ENCODE data around the gene CD163L1. TPM values are rescaled to one million over a fixed set of nuclear protein-coding genes. Genes with fewer than 3 reads are reported as not detected.
"Not testable (repeated sequence)": the region's sequence is repeated elsewhere in the genome, so short reads cannot be mapped to it uniquely, and the experiment has no call there.

The CD163L1 gene
- total RNA-seq, 1 experiment from 2014 or later, result 34.4 TPM

GRCh38 chr12:7344833-7345606, 98.9 kb downstream of the CD163L1 start:
- H3K9ac ChIP-seq (ENCODE audit: low read length), result no peak overlapping the region
- H2AFZ ChIP-seq (ENCODE audit: low read length), result no peak overlapping the region
- H3K9me2 ChIP-seq (replicated peaks; ENCODE audit: insufficient read depth, low read length), result no peaks in the 10 kb centered on the region
- H3K27me3 ChIP-seq (ENCODE audit: low read length), result no peaks in the 10 kb centered on the region
- no peak for DNase-seq
- H3K9me3 ChIP-seq (ENCODE audit: low read length), result no peaks in the 10 kb centered on the region; the same call in 1 of the 2 replicates
- no peaks in the 10 kb centered on the region for H4K20me1 ChIP-seq (ENCODE audit: insufficient read depth, low read depth, low read length)
- no peak overlapping the region for H3K4me3 ChIP-seq (ENCODE audit: low read length)
- no peak overlapping the region for H3K27ac ChIP-seq (ENCODE audit: low read length)
- H3K4me1 ChIP-seq (ENCODE audit: low read length), result no peaks in the 10 kb centered on the region
- no peak overlapping the region for H3K4me2 ChIP-seq (ENCODE audit: low read depth, low read length, poor library complexity, severe bottlenecking)
- no peaks in the 10 kb centered on the region for H3K36me3 ChIP-seq (ENCODE audit: insufficient read depth, low read length)
- H3K79me2 ChIP-seq (ENCODE audit: low read length), result no peaks in the 10 kb centered on the region

- no peaks in the 10 kb centered on the region for H3K9me2 ChIP-seq (replicated peaks; ENCODE audit: insufficient read depth, low read length)
- DNase-seq, result no peak
- H3K79me2 ChIP-seq (ENCODE audit: low read length), result no peaks in the 10 kb centered on the region
- H3K4me1 ChIP-seq (ENCODE audit: low read length), result no peaks in the 10 kb centered on the region
- H3K9ac ChIP-seq (ENCODE audit: low read length), result no peak overlapping the region
- H3K9me3 ChIP-seq (ENCODE audit: low read length), result no peaks in the 10 kb centered on the region; the same call in 1 of the 2 replicates
- no peak overlapping the region for H2AFZ ChIP-seq (ENCODE audit: low read length)
- no peak overlapping the region for H3K4me3 ChIP-seq (ENCODE audit: low read length)
- H3K27ac ChIP-seq (ENCODE audit: low read length), result no peak overlapping the region
- no peaks in the 10 kb centered on the region for H3K36me3 ChIP-seq (ENCODE audit: insufficient read depth, low read length)
- H4K20me1 ChIP-seq (ENCODE audit: insufficient read depth, low read depth, low read length), result no peaks in the 10 kb centered on the region
- no peak overlapping the region for H3K4me2 ChIP-seq (ENCODE audit: low read depth, low read length, poor library complexity, severe bottlenecking)
- H3K27me3 ChIP-seq (ENCODE audit: low read length), result no peaks in the 10 kb centered on the region
Measured at GRCh38 chr12:7339675-7340074, 104.3 kb downstream of the CD163L1 start.

- H3K9me3 ChIP-seq (ENCODE audit: low read length); H3K4me2 ChIP-seq (ENCODE audit: low read depth, low read length, poor library complexity, severe bottlenecking); H3K9me2 ChIP-seq (replicated peaks; ENCODE audit: insufficient read depth, low read length); H3K36me3 ChIP-seq (ENCODE audit: insufficient read depth, low read length); H3K27me3 ChIP-seq (ENCODE audit: low read length); H4K20me1 ChIP-seq (ENCODE audit: insufficient read depth, low read depth, low read length); H3K79me2 ChIP-seq (ENCODE audit: low read length); DNase-seq; H3K4me1 ChIP-seq (ENCODE audit: low read length); H3K27ac ChIP-seq (ENCODE audit: low read length); H3K4me3 ChIP-seq (ENCODE audit: low read length); H2AFZ ChIP-seq (ENCODE audit: low read length); H3K9ac ChIP-seq (ENCODE audit: low read length): not testable (repeated sequence)
Measured at GRCh38 chr12:7337790-7338189, 106.2 kb downstream of the CD163L1 start.

GRCh38 chr12:7327918-7328317, 116.0 kb downstream of the CD163L1 start:
- H3K27ac ChIP-seq (ENCODE audit: low read length), result no peak overlapping the region

GRCh38 chr12:7324176-7324575, 119.8 kb downstream of the CD163L1 start:
- Histone ChIP-seq H3K4me1 (ENCODE audit: low read length) (no peaks in the 10 kb centered on the region), H3K27me3 (ENCODE audit: low read length) (no peaks in the 10 kb centered on the region), H3K9me3 (ENCODE audit: low read length) (no peaks in the 10 kb centered on the region), H4K20me1 (ENCODE audit: insufficient read depth, low read depth, low read length) (no peaks in the 10 kb centered on the region), H3K36me3 (ENCODE audit: insufficient read depth, low read length) (no peaks in the 10 kb centered on the region), H3K4me3 (ENCODE audit: low read length) (no peak overlapping the region), H3K4me2 (ENCODE audit: low read depth, low read length, poor library complexity, severe bottlenecking) (no peak overlapping the region), H3K27ac (ENCODE audit: low read length) (no peak overlapping the region), H3K79me2 (ENCODE audit: low read length) (no peaks in the 10 kb centered on the region), H3K9ac (ENCODE audit: low read length) (no peak overlapping the region), H2AFZ (ENCODE audit: low read length) (no peak overlapping the region), H3K9me2 (replicated peaks; ENCODE audit: insufficient read depth, low read length) (no peaks in the 10 kb centered on the region)
- no peak for DNase-seq

More at GRCh38 chr12:7327918-7328317, 116.0 kb downstream of the CD163L1 start:
- Histone ChIP-seq H3K79me2 (ENCODE audit: low read length) (no peaks in the 10 kb centered on the region), H3K4me3 (ENCODE audit: low read length) (no peak overlapping the region), H3K9me2 (replicated peaks; ENCODE audit: insufficient read depth, low read length) (no peaks in the 10 kb centered on the region), H3K4me2 (ENCODE audit: low read depth, low read length, poor library complexity, severe bottlenecking) (no peak overlapping the region), H3K27me3 (ENCODE audit: low read length) (no peaks in the 10 kb centered on the region), H3K9ac (ENCODE audit: low read length) (no peak overlapping the region), H3K4me1 (ENCODE audit: low read length) (no peaks in the 10 kb centered on the region), H3K36me3 (ENCODE audit: insufficient read depth, low read length) (no peaks in the 10 kb centered on the region), H3K9me3 (ENCODE audit: low read length) (no peaks in the 10 kb centered on the region), H2AFZ (ENCODE audit: low read length) (no peak overlapping the region), H4K20me1 (ENCODE audit: insufficient read depth, low read depth, low read length) (no peaks in the 10 kb centered on the region)
- no peak for DNase-seq

GRCh38 chr12:7322599-7322998, 121.4 kb downstream of the CD163L1 start:
- Histone ChIP-seq H3K27ac (ENCODE audit: low read length) (no peak overlapping the region), H3K27me3 (ENCODE audit: low read length) (no peaks in the 10 kb centered on the region), H3K9ac (ENCODE audit: low read length) (no peak overlapping the region), H2AFZ (ENCODE audit: low read length) (no peak overlapping the region), H3K4me1 (ENCODE audit: low read length) (no peaks in the 10 kb centered on the region), H3K9me3 (ENCODE audit: low read length) (no peaks in the 10 kb centered on the region), H3K4me2 (ENCODE audit: low read depth, low read length, poor library complexity, severe bottlenecking) (no peak overlapping the region), H3K9me2 (replicated peaks; ENCODE audit: insufficient read depth, low read length) (no peaks in the 10 kb centered on the region), H3K79me2 (ENCODE audit: low read length) (no peaks in the 10 kb centered on the region), H3K36me3 (ENCODE audit: insufficient read depth, low read length) (no peaks in the 10 kb centered on the region), H4K20me1 (ENCODE audit: insufficient read depth, low read depth, low read length) (no peaks in the 10 kb centered on the region), H3K4me3 (ENCODE audit: low read length) (no peak overlapping the region)
- DNase-seq, result no peak

- Histone ChIP-seq H4K20me1 (ENCODE audit: insufficient read depth, low read depth, low read length) (no peaks in the 10 kb centered on the region), H3K9me3 (ENCODE audit: low read length) (no peaks in the 10 kb centered on the region), H3K79me2 (ENCODE audit: low read length) (no peaks in the 10 kb centered on the region), H3K27ac (ENCODE audit: low read length) (no peak overlapping the region), H3K4me2 (ENCODE audit: low read depth, low read length, poor library complexity, severe bottlenecking) (no peak overlapping the region), H3K36me3 (ENCODE audit: insufficient read depth, low read length) (no peaks in the 10 kb centered on the region), H3K9ac (ENCODE audit: low read length) (no peak overlapping the region), H3K9me2 (replicated peaks; ENCODE audit: insufficient read depth, low read length) (no peaks in the 10 kb centered on the region), H3K4me1 (ENCODE audit: low read length) (no peaks in the 10 kb centered on the region), H3K27me3 (ENCODE audit: low read length) (no peaks in the 10 kb centered on the region), H2AFZ (ENCODE audit: low read length) (no peak overlapping the region), H3K4me3 (ENCODE audit: low read length) (no peak overlapping the region)
- no peak for DNase-seq
Measured at GRCh38 chr12:7321624-7322023, 122.3 kb downstream of the CD163L1 start.

GRCh38 chr12:7319930-7320329, 124.0 kb downstream of the CD163L1 start:
- Histone ChIP-seq H3K27me3 (ENCODE audit: low read length) (no peaks in the 10 kb centered on the region), H3K9ac (ENCODE audit: low read length) (no peak overlapping the region), H3K27ac (ENCODE audit: low read length) (no peak overlapping the region), H3K79me2 (ENCODE audit: low read length) (no peaks in the 10 kb centered on the region), H3K4me2 (ENCODE audit: low read depth, low read length, poor library complexity, severe bottlenecking) (no peak overlapping the region), H3K4me1 (ENCODE audit: low read length) (no peaks in the 10 kb centered on the region), H3K9me2 (replicated peaks; ENCODE audit: insufficient read depth, low read length) (no peaks in the 10 kb centered on the region), H4K20me1 (ENCODE audit: insufficient read depth, low read depth, low read length) (no peaks in the 10 kb centered on the region), H3K4me3 (ENCODE audit: low read length) (no peak overlapping the region), H2AFZ (ENCODE audit: low read length) (no peak overlapping the region), H3K9me3 (ENCODE audit: low read length) (no peaks in the 10 kb centered on the region), H3K36me3 (ENCODE audit: insufficient read depth, low read length) (no peaks in the 10 kb centered on the region)
- peak; percentile 43 for DNase-seq
